ENCODE results near the gene C3orf49.

Gene C3orf49

GRCh38 chr3:63808633-63809032, 10.5 kb upstream of the C3orf49 start:
- H3K36me3 ChIP-seq, result no peaks in the 10 kb centered on the region
- peak overlapping the region in 1 of 10 experiments; percentile 39; a peak in 1 of 20 replicates for H3K4me3 ChIP-seq
- no peaks in the 10 kb centered on the region for H3K27me3 ChIP-seq
- H3K9me3 ChIP-seq (replicated peaks in 1 of 11), result peaks cover 0 to 11% (median 8%) of the 10 kb centered on the region in 11 experiments; a peak in 9 of 22 replicates
- H4K20me1 ChIP-seq, result no peaks in the 10 kb centered on the region
- H3K4me2 ChIP-seq, result peak overlapping the region in 8 of 11 experiments; percentile 30 to 84 (median 74); a peak in 15 of 22 replicates
- no peak for TF ChIP-seq Cebpa-rat (IDR thresholded peaks at IDR 0.05)
- peaks cover 0 to 30% (median 19%) of the 10 kb centered on the region in 10 experiments; a peak in 13 of 20 replicates for H3K4me1 ChIP-seq
- H3K9ac ChIP-seq, result peak overlapping the region in 3 of 11 experiments; percentile 19 to 63 (median 35); a peak in 4 of 22 replicates
- H3K27ac ChIP-seq, result peak overlapping the region in 9 of 11 experiments; percentile 11 to 77 (median 35); a peak in 13 of 22 replicates

GRCh38 chr3:63809607-63810006, 9.5 kb upstream of the C3orf49 start:
- Histone ChIP-seq H3K9me3 (replicated peaks in 1 of 11) (peaks cover 0 to 11% (median 8%) of the 10 kb centered on the region in 11 experiments; a peak in 9 of 22 replicates), H3K9ac (no peak overlapping the region), H3K27me3 (no peaks in the 10 kb centered on the region), H3K27ac (peak overlapping the region in 1 of 11 experiments; percentile 77; a peak in 1 of 22 replicates), H4K20me1 (no peaks in the 10 kb centered on the region), H3K4me2 (peak overlapping the region in 5 of 11 experiments; percentile 4 to 84 (median 74); a peak in 7 of 22 replicates), H3K4me1 (peaks cover 0 to 30% (median 19%) of the 10 kb centered on the region in 10 experiments; a peak in 13 of 20 replicates), H3K4me3 (no peak overlapping the region), H3K36me3 (no peaks in the 10 kb centered on the region)
- no peak for TF ChIP-seq Cebpa-rat (IDR thresholded peaks at IDR 0.05)

- H4K20me1 ChIP-seq, result no peaks in the 10 kb centered on the region
- peaks cover 0 to 9% (median 3%) of the 10 kb centered on the region in 10 experiments; a peak in 10 of 20 replicates for H3K4me1 ChIP-seq
- H3K27ac ChIP-seq, result no peak overlapping the region
- H3K27me3 ChIP-seq, result no peaks in the 10 kb centered on the region
- no peak overlapping the region for H3K4me2 ChIP-seq
- 0 out of 22 replicates have a peak, but pooled peaks of 1 of the 11 experiments have one; percentile 15 for TF ChIP-seq Cebpa-rat (IDR thresholded peaks at IDR 0.05)
- no peaks in the 10 kb centered on the region for H3K36me3 ChIP-seq
- H3K9me3 ChIP-seq (replicated peaks in 1 of 11), result no peaks in the 10 kb centered on the region
- no peak overlapping the region for H3K9ac ChIP-seq
- H3K4me3 ChIP-seq, result no peak overlapping the region
Observed at GRCh38 chr3:63814237-63814636, 4.9 kb upstream of the C3orf49 start.

- Histone ChIP-seq H3K4me1 (no peaks in the 10 kb centered on the region), H3K36me3 (no peaks in the 10 kb centered on the region), H3K4me2 (no peak overlapping the region), H3K9me3 (replicated peaks in 1 of 11) (no peaks in the 10 kb centered on the region), H3K4me3 (no peak overlapping the region), H4K20me1 (no peaks in the 10 kb centered on the region), H3K9ac (no peak overlapping the region), H3K27ac (no peak overlapping the region), H3K27me3 (no peaks in the 10 kb centered on the region)
- no peak for TF ChIP-seq Cebpa-rat (IDR thresholded peaks at IDR 0.05)
Observed at GRCh38 chr3:63817225-63817624, 1.9 kb upstream of the C3orf49 start.

DNA sequence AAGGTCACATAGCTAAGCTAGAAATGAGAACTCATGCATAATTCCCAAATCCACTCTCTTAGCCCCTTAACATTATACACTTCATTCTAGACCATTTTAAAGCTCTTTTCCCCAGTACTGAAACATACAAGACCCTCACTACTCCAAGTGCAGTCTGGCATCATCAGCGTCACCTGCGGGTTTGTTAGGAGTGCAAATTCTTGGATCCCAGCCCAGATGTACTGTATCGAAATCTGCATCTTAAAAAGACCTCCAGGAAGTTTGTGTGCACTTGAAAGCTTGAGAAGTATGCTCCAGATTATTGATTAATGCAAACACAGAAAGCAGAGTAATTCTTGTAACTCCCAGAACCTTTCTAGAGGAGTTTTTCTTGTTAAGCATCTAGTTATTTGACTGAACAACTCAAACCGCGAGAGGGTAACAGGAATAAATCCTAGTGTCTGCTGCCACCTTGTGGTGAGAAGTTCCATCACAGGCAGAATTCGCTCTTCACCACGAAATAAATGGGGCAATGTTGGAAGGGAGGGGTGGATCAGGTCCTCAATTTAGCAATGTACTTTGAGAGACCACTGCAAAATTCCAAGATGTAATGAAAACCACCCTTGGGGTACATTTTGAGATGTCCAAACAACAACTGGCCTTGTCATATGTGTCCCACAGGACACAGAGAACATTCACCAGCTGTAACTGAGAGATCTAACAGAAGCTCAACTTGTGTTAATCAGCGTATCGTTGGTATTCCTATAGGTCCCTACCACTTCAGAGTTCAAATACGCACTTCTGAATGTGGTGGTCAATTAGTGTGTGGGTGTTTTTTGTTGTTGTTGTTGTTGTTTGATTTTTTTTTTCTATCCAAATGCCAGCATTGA, 583 bp upstream of the C3orf49 start:
- H3K4me3 ChIP-seq, result no peak overlapping the region
- no peaks in the 10 kb centered on the region for H3K27me3 ChIP-seq
- H3K4me2 ChIP-seq, result no peak overlapping the region

DNA sequence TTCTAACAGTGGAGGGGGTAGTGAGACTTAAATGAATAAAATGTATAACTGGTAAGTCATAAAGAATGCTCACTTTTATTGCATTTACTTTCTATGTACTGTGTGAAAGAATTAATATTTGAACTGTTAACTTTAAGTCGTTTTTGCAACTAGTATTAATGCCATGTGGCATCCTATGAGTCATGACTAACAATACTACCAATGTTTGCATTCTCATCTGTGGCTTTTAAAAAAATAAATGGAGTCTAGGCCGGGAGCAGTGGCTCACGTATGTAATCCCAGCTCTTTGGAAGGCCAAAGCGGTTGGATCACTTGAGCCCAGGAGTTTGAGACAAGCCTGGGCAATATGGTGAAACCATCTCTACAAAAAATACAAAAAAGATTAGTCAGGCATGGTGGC, 5.2 kb downstream of the C3orf49 start:
- TF ChIP-seq Cebpa-rat (IDR thresholded peaks at IDR 0.05), result no peak
- Histone ChIP-seq H3K9ac (no peak overlapping the region), H3K27ac (no peak overlapping the region), H4K20me1 (no peaks in the 10 kb centered on the region), H3K4me1 (no peaks in the 10 kb centered on the region), H3K36me3 (peaks cover 15 to 49% (median 24%) of the 10 kb centered on the region in 11 experiments; a peak in 20 of 22 replicates), H3K9me3 (replicated peaks in 1 of 11) (no peaks in the 10 kb centered on the region), H3K4me2 (no peak overlapping the region), H3K27me3 (no peaks in the 10 kb centered on the region), H3K4me3 (no peak overlapping the region)

More for the DNA sequence above, 583 bp upstream of the C3orf49 start:
- TF ChIP-seq Cebpa-rat (IDR thresholded peaks at IDR 0.05), result no peak
- no peak overlapping the region for H3K9ac ChIP-seq
- no peaks in the 10 kb centered on the region for H3K9me3 ChIP-seq (replicated peaks in 1 of 11)
- H3K36me3 ChIP-seq, result peaks cover 0 to 5% (median 0%) of the 10 kb centered on the region in 11 experiments; a peak in 1 of 22 replicates
- no peak overlapping the region for H3K27ac ChIP-seq
- no peaks in the 10 kb centered on the region for H3K4me1 ChIP-seq
- H4K20me1 ChIP-seq, result no peaks in the 10 kb centered on the region

DNA sequence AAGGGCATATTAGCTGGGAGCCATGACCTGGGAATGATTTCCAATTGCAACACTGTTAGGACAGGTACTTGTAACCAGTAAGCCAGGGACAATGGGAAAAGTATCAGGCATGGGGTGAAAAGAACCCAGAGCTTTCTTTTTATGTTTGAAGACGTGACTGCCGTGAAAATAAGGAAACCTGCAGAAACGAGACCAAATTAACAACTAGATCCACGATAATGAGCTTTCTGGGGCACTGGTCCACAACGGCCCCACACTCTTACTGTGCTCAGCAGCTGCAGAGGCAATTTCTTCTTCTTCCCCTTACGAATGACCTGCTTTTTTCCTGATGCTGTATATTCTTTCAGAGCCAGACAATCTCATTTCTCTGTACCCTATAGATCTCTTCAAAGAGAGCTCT, 11.4 kb downstream of the C3orf49 start:
- H3K4me1 ChIP-seq, result no peaks in the 10 kb centered on the region
- H3K27me3 ChIP-seq, result no peaks in the 10 kb centered on the region
- H4K20me1 ChIP-seq, result no peaks in the 10 kb centered on the region; a peak in 2 of 22 replicates
- no peak overlapping the region for H3K9ac ChIP-seq
- H3K27ac ChIP-seq, result no peak overlapping the region
- peaks cover 63 to 98% (median 84%) of the 10 kb centered on the region in 11 experiments for H3K36me3 ChIP-seq
- TF ChIP-seq Cebpa-rat (IDR thresholded peaks at IDR 0.05), result no peak
- no peak overlapping the region for H3K4me2 ChIP-seq
- no peak overlapping the region for H3K4me3 ChIP-seq
- H3K9me3 ChIP-seq (replicated peaks in 1 of 11), result no peaks in the 10 kb centered on the region

DNA sequence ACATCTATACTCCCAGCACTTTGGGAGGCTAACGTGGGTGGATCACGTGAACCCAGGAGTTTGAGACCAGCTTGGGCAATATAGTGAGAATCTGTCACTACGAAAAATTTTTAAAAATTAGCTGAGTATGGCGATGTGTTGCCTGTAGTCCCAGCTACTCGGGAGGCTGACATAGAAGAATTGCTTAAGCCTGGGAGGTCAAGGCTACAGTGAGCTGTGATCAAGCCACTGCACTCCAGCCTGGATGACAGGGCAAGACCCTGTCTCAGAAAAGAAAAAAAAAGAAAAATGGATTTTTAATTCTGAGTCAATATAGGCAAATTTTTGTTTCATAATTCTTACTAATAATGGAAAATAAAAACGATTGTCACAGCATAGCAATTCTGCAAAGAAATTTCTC, 13.3 kb downstream of the C3orf49 start:
- Histone ChIP-seq H3K4me3 (no peak overlapping the region), H3K4me1 (no peaks in the 10 kb centered on the region), H3K9me3 (replicated peaks in 1 of 11) (no peaks in the 10 kb centered on the region), H3K36me3 (peaks cover 72 to 96% (median 89%) of the 10 kb centered on the region in 11 experiments), H3K9ac (no peak overlapping the region), H4K20me1 (no peaks in the 10 kb centered on the region; a peak in 2 of 22 replicates), H3K4me2 (no peak overlapping the region), H3K27me3 (no peaks in the 10 kb centered on the region), H3K27ac (no peak overlapping the region)
- TF ChIP-seq Cebpa-rat (IDR thresholded peaks at IDR 0.05), result no peak

- H3K27ac ChIP-seq, result no peak overlapping the region
- no peak overlapping the region for H3K4me2 ChIP-seq
- H3K4me3 ChIP-seq, result no peak overlapping the region
- no peaks in the 10 kb centered on the region for H3K27me3 ChIP-seq
- H3K4me1 ChIP-seq, result no peaks in the 10 kb centered on the region
- peaks cover 0 to 43% (median 16%) of the 10 kb centered on the region in 11 experiments; a peak in 11 of 22 replicates for H4K20me1 ChIP-seq
- no peak overlapping the region for H3K9ac ChIP-seq
- H3K9me3 ChIP-seq (replicated peaks in 1 of 11), result peaks cover 9 to 33% (median 18%) of the 10 kb centered on the region in 11 experiments; a peak in 21 of 22 replicates
- no peak for TF ChIP-seq Cebpa-rat (IDR thresholded peaks at IDR 0.05)
- H3K36me3 ChIP-seq, result peaks cover 28 to 65% (median 40%) of the 10 kb centered on the region in 11 experiments; a peak in 21 of 22 replicates
Observed at GRCh38 chr3:63841704-63842103, 22.6 kb downstream of the C3orf49 start.

Measured in BLaER1 treated with 17β-estradiol and CSF1 and Interleukin-3, amounts not matched to agents 10 nM and 100 nM (cell line).